Activated naive CD8-positive, alpha-beta T cell treated with anti-CD3 and anti-CD28 coated beads for 36 hours (primary cell): ENCODE results near the gene PSEN2. TPM values are rescaled to one million over a fixed set of nuclear protein-coding genes. Genes with fewer than 3 reads are reported as not detected.

Experiments
- DNase-seq: peaks from one replicate; pipeline ENCODE4 v3.0.0; 2021
- H3K27ac Mint-ChIP-seq: one replicate; pipeline ENCODE4 v1.8.0; 2022; ENCODE audit warnings: mild to moderate bottlenecking, moderate library complexity, mixed read lengths
- H3K27me3 Mint-ChIP-seq: one replicate; pipeline ENCODE4 v1.8.0; 2022; ENCODE audit warnings: mild to moderate bottlenecking, mixed read lengths
- H3K36me3 Mint-ChIP-seq: one replicate; pipeline ENCODE4 v1.8.0; 2021; ENCODE audit warnings: mild to moderate bottlenecking, mixed read lengths
- H3K4me1 Mint-ChIP-seq: one replicate; pipeline ENCODE4 v1.8.0; 2021; ENCODE audit warnings: mixed read lengths
- H3K4me3 Mint-ChIP-seq: one replicate; pipeline ENCODE4 v1.8.0; 2022; ENCODE audit warnings: mild to moderate bottlenecking, moderate library complexity, mixed read lengths
- H3K9me3 Mint-ChIP-seq: one replicate; pipeline ENCODE4 v1.8.0; 2022; ENCODE audit warnings: mixed read lengths
- total RNA-seq, 2 experiments: library from RNA; stranded (reverse); gene quantifications; one replicate each; pipeline ENCODE4 v1.2.3, GENCODE V29; 2021

PSEN2 gene
- total RNA-seq, 2 experiments from 2014 or later = 3.9 to 4.6 TPM

DNA sequence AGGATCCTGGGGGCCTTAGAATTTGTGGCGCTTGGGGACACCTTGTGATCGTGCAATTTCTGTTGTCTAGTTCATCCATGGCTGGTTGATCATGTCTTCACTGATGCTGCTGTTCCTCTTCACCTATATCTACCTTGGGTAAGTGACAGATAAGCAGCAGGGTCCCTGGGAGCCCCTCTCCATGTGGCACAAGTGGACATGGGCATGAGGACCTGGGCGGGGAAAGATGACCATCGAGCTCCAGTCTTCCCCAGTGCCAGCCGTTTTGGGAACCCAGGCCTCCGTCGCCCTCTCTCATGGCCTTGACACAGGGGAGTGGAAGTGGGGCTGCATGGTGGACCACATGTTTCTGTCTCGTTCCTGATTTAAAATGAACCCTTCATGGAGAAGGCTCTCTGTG lies 17.6 kb downstream of the PSEN2 start:
- H3K9me3 Mint-ChIP-seq = no peaks in the 10 kb centered on the region
- H3K36me3 Mint-ChIP-seq = peaks cover 2% of the 10 kb centered on the region
- H3K27me3 Mint-ChIP-seq = no peaks in the 10 kb centered on the region
- H3K4me1 Mint-ChIP-seq = peaks cover 31% of the 10 kb centered on the region
- no peak for DNase-seq
- H3K4me3 Mint-ChIP-seq = no peak overlapping the region
- H3K27ac Mint-ChIP-seq = no peak overlapping the region

GRCh38 chr1:226888816-226889215 lies 18.4 kb downstream of the PSEN2 start:
- H3K9me3 Mint-ChIP-seq = no peaks in the 10 kb centered on the region
- H3K36me3 Mint-ChIP-seq = peaks cover 2% of the 10 kb centered on the region
- peaks cover 24% of the 10 kb centered on the region for H3K4me1 Mint-ChIP-seq
- H3K27me3 Mint-ChIP-seq = no peaks in the 10 kb centered on the region
- no peak overlapping the region for H3K4me3 Mint-ChIP-seq
- DNase-seq = no peak
- no peak overlapping the region for H3K27ac Mint-ChIP-seq

GRCh38 chr1:226889616-226890330 lies 19.4 kb downstream of the PSEN2 start:
- no peak for DNase-seq
- H3K4me3 Mint-ChIP-seq = no peak overlapping the region
- peaks cover 2% of the 10 kb centered on the region for H3K36me3 Mint-ChIP-seq
- H3K27ac Mint-ChIP-seq = no peak overlapping the region
- no peaks in the 10 kb centered on the region for H3K9me3 Mint-ChIP-seq
- no peaks in the 10 kb centered on the region for H3K27me3 Mint-ChIP-seq
- H3K4me1 Mint-ChIP-seq = peaks cover 14% of the 10 kb centered on the region

DNA sequence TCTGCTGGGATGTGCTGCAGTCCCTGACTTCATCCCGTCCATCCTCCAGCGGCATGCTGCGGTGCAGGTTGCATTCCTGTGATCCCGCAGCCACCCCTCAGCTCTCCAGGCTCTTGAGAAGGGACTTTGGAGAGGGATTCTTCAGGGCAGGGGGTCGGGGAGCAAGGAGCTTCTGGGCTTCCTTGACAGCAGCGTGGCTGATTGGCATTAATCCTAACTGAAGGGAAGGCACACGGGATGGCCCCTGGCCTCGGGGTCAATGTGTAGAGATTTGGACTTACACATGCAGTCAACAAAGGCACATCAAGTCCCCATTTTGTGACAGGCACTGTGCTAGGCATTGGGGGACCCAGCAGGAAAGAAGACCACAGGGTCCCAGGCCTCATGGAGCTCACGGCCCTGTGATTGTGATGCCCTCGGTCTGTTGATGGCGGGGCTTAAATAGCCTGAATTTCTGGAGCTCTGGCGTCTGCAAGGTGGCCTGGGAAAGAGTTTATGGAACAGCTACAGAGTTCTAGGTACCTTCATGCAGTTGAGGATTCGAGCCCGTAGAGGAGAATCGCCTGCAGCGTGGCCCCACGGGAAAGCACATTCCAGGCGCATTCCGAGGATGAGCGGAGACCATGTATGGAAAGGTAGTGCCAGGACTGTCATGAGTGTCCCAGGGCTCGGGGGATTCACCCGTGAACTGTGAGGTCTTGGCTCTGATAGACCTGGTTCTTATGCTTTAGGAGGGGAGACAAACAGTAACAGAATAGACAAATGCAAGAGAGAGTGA lies 20.1 kb downstream of the PSEN2 start:
- Mint-ChIP-seq H3K4me3 (no peak overlapping the region), H3K9me3 (no peaks in the 10 kb centered on the region), H3K36me3 (peaks cover 1% of the 10 kb centered on the region), H3K27ac (no peak overlapping the region), H3K4me1 (peaks cover 8% of the 10 kb centered on the region), H3K27me3 (no peaks in the 10 kb centered on the region)
- DNase-seq = no peak

- Mint-ChIP-seq H3K27ac (no peak overlapping the region), H3K27me3 (no peaks in the 10 kb centered on the region), H3K4me3 (no peak overlapping the region)
Measured at GRCh38 chr1:226891346-226891745, 20.9 kb downstream of the PSEN2 start.

DNA sequence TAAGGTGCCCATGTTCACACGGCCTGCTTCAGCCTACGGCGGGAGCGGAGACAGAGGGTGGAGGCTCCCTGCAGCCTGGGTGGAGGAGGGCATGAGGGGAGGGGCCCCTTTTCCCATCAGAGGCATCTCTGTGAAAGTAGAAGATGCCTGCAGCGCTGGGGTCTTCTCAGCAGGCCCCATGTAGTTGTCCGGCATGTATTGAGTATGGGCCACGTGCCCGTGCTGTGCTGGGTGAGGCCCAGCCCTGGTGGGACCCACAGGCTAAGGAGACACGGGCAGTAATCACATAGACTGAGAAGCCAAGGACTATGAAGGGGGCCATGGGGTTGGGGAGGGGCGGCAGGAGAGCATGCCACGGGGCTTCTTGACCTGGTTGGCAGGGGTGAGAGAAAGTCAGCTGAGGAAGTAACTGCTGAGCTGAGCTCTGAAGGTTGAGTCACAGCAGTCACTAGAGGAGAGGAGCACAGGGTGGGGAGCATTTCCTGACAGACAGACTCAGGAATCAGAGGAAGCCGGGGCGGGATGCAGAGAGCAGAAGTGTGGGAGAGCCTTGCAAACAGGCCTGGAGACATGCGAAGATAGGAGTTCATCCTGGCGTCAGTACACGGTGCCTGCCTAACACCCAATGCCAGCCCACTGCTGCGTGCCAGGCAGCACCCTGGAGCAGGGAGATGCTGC lies 21.6 kb downstream of the PSEN2 start:
- Mint-ChIP-seq H3K4me3 (no peak overlapping the region), H3K4me1 (no peaks in the 10 kb centered on the region)

More at GRCh38 chr1:226891346-226891745, 20.9 kb downstream of the PSEN2 start:
- no peak for DNase-seq
- no peaks in the 10 kb centered on the region for H3K36me3 Mint-ChIP-seq
- no peaks in the 10 kb centered on the region for H3K4me1 Mint-ChIP-seq
- no peaks in the 10 kb centered on the region for H3K9me3 Mint-ChIP-seq

GRCh38 chr1:226892524-226892875 lies 22.1 kb downstream of the PSEN2 start:
- Mint-ChIP-seq H3K27ac (no peak overlapping the region), H3K9me3 (no peaks in the 10 kb centered on the region), H3K27me3 (no peaks in the 10 kb centered on the region), H3K36me3 (no peaks in the 10 kb centered on the region), H3K4me1 (no peaks in the 10 kb centered on the region), H3K4me3 (no peak overlapping the region)
- no peak for DNase-seq

More for the DNA sequence above, 21.6 kb downstream of the PSEN2 start:
- H3K27ac Mint-ChIP-seq = no peak overlapping the region
- DNase-seq = no peak
- H3K9me3 Mint-ChIP-seq = no peaks in the 10 kb centered on the region
- no peaks in the 10 kb centered on the region for H3K27me3 Mint-ChIP-seq
- no peaks in the 10 kb centered on the region for H3K36me3 Mint-ChIP-seq

- H3K9me3 Mint-ChIP-seq = no peaks in the 10 kb centered on the region
- no peaks in the 10 kb centered on the region for H3K27me3 Mint-ChIP-seq
- H3K36me3 Mint-ChIP-seq = no peaks in the 10 kb centered on the region
- no peaks in the 10 kb centered on the region for H3K4me1 Mint-ChIP-seq
- no peak for DNase-seq
- no peak overlapping the region for H3K27ac Mint-ChIP-seq
- H3K4me3 Mint-ChIP-seq = no peak overlapping the region
Measured at GRCh38 chr1:226893936-226894335, 23.5 kb downstream of the PSEN2 start.

GRCh38 chr1:226894826-226895225 lies 24.4 kb downstream of the PSEN2 start:
- Mint-ChIP-seq H3K4me1 (no peaks in the 10 kb centered on the region), H3K36me3 (no peaks in the 10 kb centered on the region), H3K4me3 (no peak overlapping the region), H3K27ac (no peak overlapping the region), H3K9me3 (no peaks in the 10 kb centered on the region), H3K27me3 (no peaks in the 10 kb centered on the region)
- no peak for DNase-seq

DNA sequence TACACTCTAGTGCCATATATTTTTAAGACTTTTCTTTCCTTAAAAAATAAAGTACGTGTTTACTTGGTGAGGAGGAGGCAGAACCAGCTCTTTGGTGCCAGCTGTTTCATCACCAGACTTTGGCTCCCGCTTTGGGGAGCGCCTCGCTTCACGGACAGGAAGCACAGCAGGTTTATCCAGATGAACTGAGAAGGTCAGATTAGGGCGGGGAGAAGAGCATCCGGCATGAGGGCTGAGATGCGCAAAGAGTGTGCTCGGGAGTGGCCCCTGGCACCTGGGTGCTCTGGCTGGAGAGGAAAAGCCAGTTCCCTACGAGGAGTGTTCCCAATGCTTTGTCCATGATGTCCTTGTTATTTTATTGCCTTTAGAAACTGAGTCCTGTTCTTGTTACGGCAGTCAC lies 25.2 kb downstream of the PSEN2 start:
- Mint-ChIP-seq H3K27me3 (no peaks in the 10 kb centered on the region), H3K36me3 (no peaks in the 10 kb centered on the region), H3K4me3 (no peak overlapping the region), H3K27ac (no peak overlapping the region), H3K4me1 (no peaks in the 10 kb centered on the region), H3K9me3 (no peaks in the 10 kb centered on the region)
- no peak for DNase-seq

- no peak overlapping the region for H3K27ac Mint-ChIP-seq
- H3K4me3 Mint-ChIP-seq = no peak overlapping the region
- DNase-seq = no peak
- H3K9me3 Mint-ChIP-seq = no peaks in the 10 kb centered on the region
- no peaks in the 10 kb centered on the region for H3K36me3 Mint-ChIP-seq
- H3K27me3 Mint-ChIP-seq = no peaks in the 10 kb centered on the region
- no peaks in the 10 kb centered on the region for H3K4me1 Mint-ChIP-seq
Measured at GRCh38 chr1:226898246-226898645, 27.8 kb downstream of the PSEN2 start.

GRCh38 chr1:226901421-226901820 lies 31.0 kb downstream of the PSEN2 start:
- Mint-ChIP-seq H3K36me3 (no peaks in the 10 kb centered on the region), H3K27ac (no peak overlapping the region), H3K27me3 (no peaks in the 10 kb centered on the region), H3K4me3 (no peak overlapping the region), H3K9me3 (no peaks in the 10 kb centered on the region), H3K4me1 (no peaks in the 10 kb centered on the region)
- DNase-seq = no peak

- no peak overlapping the region for H3K27ac Mint-ChIP-seq
- H3K4me3 Mint-ChIP-seq = no peak overlapping the region
- no peak for DNase-seq
- no peaks in the 10 kb centered on the region for H3K27me3 Mint-ChIP-seq
- H3K9me3 Mint-ChIP-seq = no peaks in the 10 kb centered on the region
- H3K36me3 Mint-ChIP-seq = no peaks in the 10 kb centered on the region
- H3K4me1 Mint-ChIP-seq = no peaks in the 10 kb centered on the region
Measured at GRCh38 chr1:226902601-226903000, 32.2 kb downstream of the PSEN2 start.

DNA sequence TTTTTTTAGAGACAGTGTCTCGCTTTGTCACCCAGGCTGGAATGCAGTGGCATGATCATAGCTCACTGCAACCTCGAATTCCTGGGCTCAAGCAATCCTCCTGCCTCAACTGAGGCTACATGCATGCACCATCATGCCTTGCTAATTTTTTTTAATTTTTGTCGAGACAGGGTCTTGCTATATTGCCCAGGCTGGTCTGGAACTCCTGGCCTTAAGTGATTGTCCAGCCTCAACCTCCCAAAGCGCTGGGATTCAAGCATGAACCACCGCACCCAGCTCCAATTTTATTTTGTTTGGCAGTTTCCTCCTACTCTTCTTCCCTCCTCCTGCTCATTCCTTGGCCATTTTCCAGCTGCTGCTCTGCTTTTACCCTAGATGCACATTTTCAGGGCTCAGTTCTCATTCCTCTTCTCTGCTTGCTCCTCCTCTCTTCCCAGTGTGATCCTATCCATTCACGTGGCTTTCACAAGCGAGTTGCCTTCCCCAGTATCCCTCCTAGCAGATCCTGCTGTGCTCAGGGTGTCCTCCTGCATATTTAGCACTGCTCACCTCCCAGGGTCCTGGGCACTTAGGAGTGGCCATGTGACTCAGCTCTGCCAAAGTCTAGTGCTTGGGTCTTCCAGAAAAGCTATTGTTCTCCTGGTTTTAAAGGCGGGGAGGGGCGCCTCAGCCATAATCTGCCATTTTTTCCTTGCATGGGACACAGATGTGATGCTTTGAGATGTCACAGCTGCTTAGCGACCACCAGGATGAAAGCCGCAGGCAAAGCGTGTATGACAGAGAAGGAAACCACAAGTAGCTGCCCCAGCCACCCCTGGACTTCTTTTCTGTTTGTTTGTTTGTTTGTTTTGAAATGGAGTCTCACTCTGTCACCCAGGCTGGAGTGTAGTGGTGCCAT lies 33.7 kb downstream of the PSEN2 start:
- Mint-ChIP-seq H3K4me3 (no peak overlapping the region), H3K9me3 (no peaks in the 10 kb centered on the region), H3K4me1 (no peaks in the 10 kb centered on the region), H3K27ac (no peak overlapping the region), H3K27me3 (no peaks in the 10 kb centered on the region), H3K36me3 (no peaks in the 10 kb centered on the region)
- no peak for DNase-seq

- H3K27ac Mint-ChIP-seq = no peak overlapping the region
- no peaks in the 10 kb centered on the region for H3K4me1 Mint-ChIP-seq
- DNase-seq = no peak
- no peak overlapping the region for H3K4me3 Mint-ChIP-seq
- H3K9me3 Mint-ChIP-seq = no peaks in the 10 kb centered on the region
- no peaks in the 10 kb centered on the region for H3K27me3 Mint-ChIP-seq
- H3K36me3 Mint-ChIP-seq = no peaks in the 10 kb centered on the region
Measured at GRCh38 chr1:226904772-226905171, 34.4 kb downstream of the PSEN2 start.
